Stomach (tissue), 4 donors: ENCODE measurements around the gene CASP2.

Experiments
- EP300 ChIP-seq: sonication (generic); formaldehyde crosslinking; IDR thresholded peaks from one replicate; pipeline ENCODE4 v1.6.1; 2017; ENCODE audit warnings: antibody characterized with exemption
- POLR2A ChIP-seq, 4 donors: fragments of 450-650 bp; IDR thresholded peaks; one replicate each; pipeline ENCODE4 v1.6.1; 2016; ENCODE audit warnings: antibody characterized with exemption in 4 of 4, control low read depth in 2 of 4, mild to moderate bottlenecking in 1 of 4, moderate library complexity in 1 of 4
- POLR2AphosphoS5 ChIP-seq, 3 donors: sonication (generic); formaldehyde crosslinking; IDR thresholded peaks; one replicate each; pipeline ENCODE4 v1.6.1; 2016; ENCODE audit warnings: antibody characterized with exemption in 3 of 3
- TF ChIP-seq, protein P1 (sequence below), 7 experiments: fragments of 450-650 bp in 4 of 7; fragments of 200-600 bp in 3 of 7; sonication (generic) in 3 of 7; IDR thresholded peaks; one replicate each; pipeline ENCODE4 v1.5.1; 2016 to 2019; ENCODE audit warnings: antibody characterized with exemption in 7 of 7, control low read depth in 2 of 7, mild to moderate bottlenecking in 1 of 7

- TF ChIP-seq, protein P1, sequence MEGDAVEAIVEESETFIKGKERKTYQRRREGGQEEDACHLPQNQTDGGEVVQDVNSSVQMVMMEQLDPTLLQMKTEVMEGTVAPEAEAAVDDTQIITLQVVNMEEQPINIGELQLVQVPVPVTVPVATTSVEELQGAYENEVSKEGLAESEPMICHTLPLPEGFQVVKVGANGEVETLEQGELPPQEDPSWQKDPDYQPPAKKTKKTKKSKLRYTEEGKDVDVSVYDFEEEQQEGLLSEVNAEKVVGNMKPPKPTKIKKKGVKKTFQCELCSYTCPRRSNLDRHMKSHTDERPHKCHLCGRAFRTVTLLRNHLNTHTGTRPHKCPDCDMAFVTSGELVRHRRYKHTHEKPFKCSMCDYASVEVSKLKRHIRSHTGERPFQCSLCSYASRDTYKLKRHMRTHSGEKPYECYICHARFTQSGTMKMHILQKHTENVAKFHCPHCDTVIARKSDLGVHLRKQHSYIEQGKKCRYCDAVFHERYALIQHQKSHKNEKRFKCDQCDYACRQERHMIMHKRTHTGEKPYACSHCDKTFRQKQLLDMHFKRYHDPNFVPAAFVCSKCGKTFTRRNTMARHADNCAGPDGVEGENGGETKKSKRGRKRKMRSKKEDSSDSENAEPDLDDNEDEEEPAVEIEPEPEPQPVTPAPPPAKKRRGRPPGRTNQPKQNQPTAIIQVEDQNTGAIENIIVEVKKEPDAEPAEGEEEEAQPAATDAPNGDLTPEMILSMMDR (IDR thresholded peaks at IDR 0.05) = no peak
- no peak for TF ChIP-seq POLR2A (IDR thresholded peaks at IDR 0.05)
- TF ChIP-seq POLR2AphosphoS5 (IDR thresholded peaks at IDR 0.05) = no peak
- TF ChIP-seq EP300 = no peak
Measured at GRCh38 chr7:143261901-143262300, 26.2 kb upstream of the CASP2 start.
